Loucy (cell line): ENCODE results near the gene APOL2.
"Not testable (repeated sequence)": the region's sequence is repeated elsewhere in the genome, so short reads cannot be mapped to it uniquely, and the experiment has no call there.

Experiments
- H2AFZ ChIP-seq: fragments of 200-600 bp; sonication (generic); 2 replicates; pipeline ENCODE4 v1.6.0; 2016; ENCODE audit warnings: antibody characterized with exemption, mild to moderate bottlenecking, low read length, moderate library complexity
- H3F3A ChIP-seq: fragments of 200-600 bp; 2 replicates; pipeline ENCODE4 v1.6.0; 2016; ENCODE audit warnings: antibody characterized with exemption, low read depth, mild to moderate bottlenecking
- H3K27me3 ChIP-seq: fragments of 200-600 bp; sonication (generic); 2 replicates; pipeline ENCODE4 v1.6.1; 2014; ENCODE audit warnings: low read length, mild to moderate bottlenecking; ENCODE audit not compliant: insufficient read depth, poor library complexity, severe bottlenecking
- H3K36me3 ChIP-seq: fragments of 200-600 bp; sonication (generic); 2 replicates; pipeline ENCODE4 v1.6.1; 2016; ENCODE audit warnings: low read length; ENCODE audit not compliant: insufficient read depth
- H3K4me1 ChIP-seq: fragments of 200-600 bp; sonication (generic); 2 replicates; pipeline ENCODE4 v1.5.1; 2014; ENCODE audit warnings: low read length, mild to moderate bottlenecking; ENCODE audit not compliant: insufficient read depth, poor library complexity, severe bottlenecking
- H3K4me2 ChIP-seq: fragments of 200-600 bp; sonication (generic); 2 replicates; pipeline ENCODE4 v1.6.0; 2014; ENCODE audit warnings: antibody characterized with exemption, low read length, low read depth, mild to moderate bottlenecking; ENCODE audit not compliant: poor library complexity, severe bottlenecking
- H3K4me3 ChIP-seq: fragments of 200-600 bp; sonication (generic); 2 replicates; pipeline ENCODE4 v1.5.1; 2014; ENCODE audit warnings: low read length, mild to moderate bottlenecking, mixed read lengths; ENCODE audit not compliant: poor library complexity, severe bottlenecking
- H3K79me2 ChIP-seq: fragments of 200-600 bp; sonication (generic); 2 replicates; pipeline ENCODE4 v1.6.1; 2014; ENCODE audit warnings: low read length; ENCODE audit not compliant: insufficient read depth
- H3K9ac ChIP-seq: fragments of 200-600 bp; sonication (generic); 2 replicates; pipeline ENCODE4 v1.6.0; 2014; ENCODE audit warnings: mild to moderate bottlenecking, low read depth, low read length, moderate library complexity; ENCODE audit not compliant: poor library complexity, severe bottlenecking
- H3K9me2 ChIP-seq: fragments of 200-600 bp; sonication (generic); replicated peaks from 2 replicates; pipeline ENCODE4 v1.6.1; 2016; ENCODE audit warnings: low read depth, low read length, mixed read lengths
- H3K9me3 ChIP-seq: fragments of 200-600 bp; sonication (generic); 2 replicates; pipeline ENCODE4 v1.6.1; 2014; ENCODE audit warnings: mild to moderate bottlenecking, antibody characterized with exemption, low read length, low read depth; ENCODE audit not compliant: insufficient read depth
- H4K20me1 ChIP-seq: fragments of 200-600 bp; sonication (generic); 2 replicates; pipeline ENCODE4 v1.6.0; 2014; ENCODE audit warnings: antibody characterized with exemption, low read length, mild to moderate bottlenecking; ENCODE audit not compliant: insufficient read depth, poor library complexity, severe bottlenecking
- EZH2phosphoT487 ChIP-seq: fragments of 200-600 bp; IDR thresholded peaks from 2 replicates; pipeline ENCODE4 v1.6.1; 2018; ENCODE audit warnings: antibody characterized with exemption, mild to moderate bottlenecking, moderate library complexity, borderline replicate concordance
- TF ChIP-seq, protein P1 (sequence below): fragments of 200-600 bp; sonication (generic); conservative IDR thresholded peaks from 2 replicates; pipeline ENCODE4 v1.5.1; 2014; ENCODE audit warnings: mild to moderate bottlenecking, antibody characterized with exemption, low read length

APOL2 gene

GRCh38 chr22:36253523-36254490 is 14.5 kb upstream of the APOL2 start:
- Histone ChIP-seq H3F3A (no peaks in the 10 kb centered on the region), H2AFZ (no peak overlapping the region), H3K9me2 (no peaks in the 10 kb centered on the region), H3K79me2 (no peaks in the 10 kb centered on the region), H3K4me1 (peaks cover 12% of the 10 kb centered on the region), H3K9ac (peak overlapping the region; percentile 57), H4K20me1 (no peaks in the 10 kb centered on the region), H3K9me3 (no peaks in the 10 kb centered on the region), H3K36me3 (no peaks in the 10 kb centered on the region), H3K4me3 (peak overlapping the region; percentile 66), H3K4me2 (peak overlapping the region; percentile 50), H3K27me3 (no peaks in the 10 kb centered on the region)
- TF ChIP-seq, protein P1, sequence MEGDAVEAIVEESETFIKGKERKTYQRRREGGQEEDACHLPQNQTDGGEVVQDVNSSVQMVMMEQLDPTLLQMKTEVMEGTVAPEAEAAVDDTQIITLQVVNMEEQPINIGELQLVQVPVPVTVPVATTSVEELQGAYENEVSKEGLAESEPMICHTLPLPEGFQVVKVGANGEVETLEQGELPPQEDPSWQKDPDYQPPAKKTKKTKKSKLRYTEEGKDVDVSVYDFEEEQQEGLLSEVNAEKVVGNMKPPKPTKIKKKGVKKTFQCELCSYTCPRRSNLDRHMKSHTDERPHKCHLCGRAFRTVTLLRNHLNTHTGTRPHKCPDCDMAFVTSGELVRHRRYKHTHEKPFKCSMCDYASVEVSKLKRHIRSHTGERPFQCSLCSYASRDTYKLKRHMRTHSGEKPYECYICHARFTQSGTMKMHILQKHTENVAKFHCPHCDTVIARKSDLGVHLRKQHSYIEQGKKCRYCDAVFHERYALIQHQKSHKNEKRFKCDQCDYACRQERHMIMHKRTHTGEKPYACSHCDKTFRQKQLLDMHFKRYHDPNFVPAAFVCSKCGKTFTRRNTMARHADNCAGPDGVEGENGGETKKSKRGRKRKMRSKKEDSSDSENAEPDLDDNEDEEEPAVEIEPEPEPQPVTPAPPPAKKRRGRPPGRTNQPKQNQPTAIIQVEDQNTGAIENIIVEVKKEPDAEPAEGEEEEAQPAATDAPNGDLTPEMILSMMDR = no peak
- no peak for TF ChIP-seq EZH2phosphoT487

DNA sequence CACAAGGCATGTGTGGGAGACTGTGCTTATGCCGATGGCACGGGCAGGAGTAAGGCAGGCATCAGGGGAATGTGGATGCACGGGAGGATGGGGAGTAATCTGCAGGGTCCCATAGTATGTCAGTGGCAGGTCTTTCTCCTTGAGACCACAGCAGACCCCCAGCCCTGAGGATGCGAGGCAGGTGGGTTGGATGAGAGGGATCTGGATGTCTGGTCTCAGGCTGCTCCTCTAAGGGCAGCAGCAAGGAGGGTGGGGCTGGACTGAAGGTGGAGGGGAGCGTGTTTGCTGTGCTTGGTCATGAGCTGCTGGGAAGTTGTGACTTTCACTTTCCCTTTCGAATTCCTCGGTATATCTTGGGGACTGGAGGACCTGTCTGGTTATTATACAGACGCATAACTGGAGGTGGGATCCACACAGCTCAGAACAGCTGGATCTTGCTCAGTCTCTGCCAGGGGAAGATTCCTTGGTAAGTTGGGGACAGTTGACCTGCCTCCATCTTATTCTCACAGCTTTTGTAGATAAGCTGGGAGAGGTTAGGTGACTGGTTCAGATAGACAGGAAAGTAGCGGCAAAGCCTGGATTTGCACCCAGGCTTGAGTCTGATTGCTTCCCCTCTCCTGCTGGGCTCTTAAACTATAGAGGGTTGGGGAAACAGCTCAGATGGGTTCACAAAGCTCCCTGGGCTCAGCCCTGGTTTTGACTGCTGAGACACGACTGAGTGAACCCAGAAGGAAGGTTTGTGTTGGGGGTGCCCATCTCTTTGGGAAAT is 13.6 kb upstream of the APOL2 start, which contains the start of gene APOL1:
TSS of gene APOL1 (plus strand) at position 380 of the 769 bp plus-strand sequence. CDS start 1,823 bp downstream, outside the sequence.
- Histone ChIP-seq H3K4me3 (peak within 1 kb of the TSS; percentile 66), H3K79me2 (no peaks in the 10 kb centered on the region), H3K9me3 (no peaks in the 10 kb centered on the region), H3K9me2 (no peaks in the 10 kb centered on the region), H3F3A (no peaks in the 10 kb centered on the region), H3K4me2 (peak within 1 kb of the TSS; percentile 50), H3K9ac (peak within 1 kb of the TSS; percentile 57), H3K36me3 (no peaks in the 10 kb centered on the region), H3K4me1 (peaks cover 7% of the 10 kb centered on the region), H3K27me3 (no peaks in the 10 kb centered on the region), H4K20me1 (no peaks in the 10 kb centered on the region), H2AFZ (peak within 1 kb of the TSS; percentile 89)
- TF ChIP-seq, protein P1 = no peak
- TF ChIP-seq EZH2phosphoT487 = no peak

GRCh38 chr22:36251979-36252608 is 12.8 kb upstream of the APOL2 start:
- not testable (repeated sequence) for H3K79me2 ChIP-seq, H4K20me1 ChIP-seq, H3F3A ChIP-seq, H3K4me2 ChIP-seq, H3K27me3 ChIP-seq, H3K36me3 ChIP-seq, H3K4me3 ChIP-seq, H3K4me1 ChIP-seq, H3K9ac ChIP-seq, H3K9me2 ChIP-seq, H3K9me3 ChIP-seq, H2AFZ ChIP-seq

- H4K20me1 ChIP-seq, H3K4me1 ChIP-seq, H3K4me2 ChIP-seq, H2AFZ ChIP-seq, H3K9ac ChIP-seq, H3K4me3 ChIP-seq, H3K9me2 ChIP-seq, H3K9me3 ChIP-seq, H3K79me2 ChIP-seq, H3K36me3 ChIP-seq, H3F3A ChIP-seq, H3K27me3 ChIP-seq: not testable (repeated sequence)
Observed at GRCh38 chr22:36250292-36250960, 11.1 kb upstream of the APOL2 start.
